Measurements from ENCODE around the gene ARHGEF2.

DNA sequence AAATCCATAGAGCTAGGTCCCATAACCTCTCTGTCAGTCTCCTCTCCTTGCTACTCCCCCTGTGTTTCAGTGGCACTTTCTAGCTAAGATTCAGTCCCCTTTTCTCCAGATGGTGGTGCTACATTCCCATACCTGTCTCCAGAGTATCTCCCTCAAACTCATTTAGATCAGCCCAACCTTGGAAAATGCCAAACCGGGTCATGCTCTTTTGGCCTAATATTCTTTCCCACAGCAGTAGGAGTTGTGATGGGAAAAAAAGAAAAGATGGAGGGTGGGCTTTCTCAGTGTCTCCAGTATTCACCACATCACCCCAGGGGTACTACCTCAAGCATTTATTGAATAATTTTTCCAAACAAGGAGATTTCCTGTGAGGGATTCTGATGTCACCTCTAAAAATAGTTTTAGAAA lies 40.1 kb downstream of the ARHGEF2 start:
- TF ChIP-seq, protein P1, sequence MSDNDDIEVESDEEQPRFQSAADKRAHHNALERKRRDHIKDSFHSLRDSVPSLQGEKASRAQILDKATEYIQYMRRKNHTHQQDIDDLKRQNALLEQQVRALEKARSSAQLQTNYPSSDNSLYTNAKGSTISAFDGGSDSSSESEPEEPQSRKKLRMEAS (IDR thresholded peaks at IDR 0.05): no peak
- TF ChIP-seq CTCF (IDR thresholded peaks at IDR 0.05 in 2 of 3, conservative IDR thresholded peaks at IDR 0.05 in 1 of 3; ENCODE audit: borderline replicate concordance in 1 of 3, insufficient read depth in 1 of 3, low read depth in 2 of 3, low read length in 2 of 3): peak in 2 of 3 experiments; percentile 77; a peak in 4 of 6 replicates
- no peak for TF ChIP-seq POLR2A (IDR thresholded peaks at IDR 0.05; ENCODE audit: borderline replicate concordance, extremely low read depth, insufficient read depth, insufficient read length)
- TF ChIP-seq, protein P2, sequence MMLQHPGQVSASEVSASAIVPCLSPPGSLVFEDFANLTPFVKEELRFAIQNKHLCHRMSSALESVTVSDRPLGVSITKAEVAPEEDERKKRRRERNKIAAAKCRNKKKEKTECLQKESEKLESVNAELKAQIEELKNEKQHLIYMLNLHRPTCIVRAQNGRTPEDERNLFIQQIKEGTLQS (IDR thresholded peaks at IDR 0.05): no peak
- TF ChIP-seq EZH2phosphoT487 (IDR thresholded peaks at IDR 0.05; ENCODE audit: borderline replicate concordance): no peak
- TF ChIP-seq EZH2 (IDR thresholded peaks at IDR 0.05): no peak
- TF ChIP-seq SP1 (IDR thresholded peaks at IDR 0.05; ENCODE audit: low read depth): no peak
- TF ChIP-seq EGR1 (IDR thresholded peaks at IDR 0.05; ENCODE audit: low read depth): no peak
- TF ChIP-seq ZFX (IDR thresholded peaks at IDR 0.05): no peak
